DMS153 treated with DMSO at 0.1 percent for 48 hours (cell line): ENCODE measurements around the gene SLC38A8.

Experiments
- DNase-seq: peaks from one replicate; lab custom pipeline; 2025; ENCODE audit not compliant: unreplicated experiment; lab: John Stamatoyannopoulos, UW

Gene SLC38A8

GRCh38 chr16:84068783-84069462 lies 26.3 kb upstream of the SLC38A8 start:
- DNase-seq = no peak

GRCh38 chr16:84068041-84068440 lies 25.4 kb upstream of the SLC38A8 start:
- DNase-seq = no peak

GRCh38 chr16:84067640-84068039 lies 25.0 kb upstream of the SLC38A8 start:
- DNase-seq = no peak

- DNase-seq = peak; percentile 35
These were observed 23.0 kb upstream of the SLC38A8 start for GRCh38 chr16:84065536-84066132.

GRCh38 chr16:84063980-84064379 lies 21.4 kb upstream of the SLC38A8 start:
- no peak for DNase-seq

- peak; percentile 33 for DNase-seq
These were observed 20.4 kb upstream of the SLC38A8 start for GRCh38 chr16:84062734-84063640.

- DNase-seq = no peak
These were observed 18.7 kb upstream of the SLC38A8 start for GRCh38 chr16:84061236-84061819.

- no peak for DNase-seq
These were observed 17.6 kb upstream of the SLC38A8 start for GRCh38 chr16:84059946-84060901.

GRCh38 chr16:84059111-84059510 lies 16.5 kb upstream of the SLC38A8 start:
- DNase-seq = no peak

GRCh38 chr16:84058664-84059063 lies 16.1 kb upstream of the SLC38A8 start:
- no peak for DNase-seq

GRCh38 chr16:84058211-84058610 lies 15.6 kb upstream of the SLC38A8 start:
- no peak for DNase-seq

- DNase-seq = no peak
These were observed 14.3 kb upstream of the SLC38A8 start for GRCh38 chr16:84056933-84057332.

- DNase-seq = no peak
These were observed 13.4 kb upstream of the SLC38A8 start for GRCh38 chr16:84055801-84056634.

- no peak for DNase-seq
These were observed 12.8 kb upstream of the SLC38A8 start for GRCh38 chr16:84055366-84055765.

GRCh38 chr16:84054916-84055315 lies 12.3 kb upstream of the SLC38A8 start:
- no peak for DNase-seq

- DNase-seq = no peak
These were observed 11.7 kb upstream of the SLC38A8 start for GRCh38 chr16:84054271-84054670.

- DNase-seq = no peak
These were observed 10.6 kb upstream of the SLC38A8 start for GRCh38 chr16:84053237-84053636.

GRCh38 chr16:84052071-84052622 lies 9.6 kb upstream of the SLC38A8 start:
- no peak for DNase-seq

GRCh38 chr16:84050316-84050715 lies 7.7 kb upstream of the SLC38A8 start:
- no peak for DNase-seq
